ENCODE data around the gene SLCO2A1.

The SLCO2A1 gene

GRCh38 chr3:134033315-134033996 is 3.7 kb upstream of the SLCO2A1 start:
- no peak for DNase-seq

GRCh38 chr3:134031348-134031915 is 1.7 kb upstream of the SLCO2A1 start:
- DNase-seq, result no peak

GRCh38 chr3:134030379-134031347 is 938 bp upstream of the SLCO2A1 start:
- no peak for DNase-seq

GRCh38 chr3:134029256-134029733 is 430 bp downstream of the SLCO2A1 start:
- no peak for DNase-seq

GRCh38 chr3:134028486-134029255 is 1.1 kb downstream of the SLCO2A1 start:
- no peak for DNase-seq

- DNase-seq, result no peak
These were observed 2.1 kb downstream of the SLCO2A1 start for GRCh38 chr3:134027631-134028030.

GRCh38 chr3:134020135-134020680 is 9.5 kb downstream of the SLCO2A1 start:
- no peak for DNase-seq

GRCh38 chr3:134018850-134019249 is 10.9 kb downstream of the SLCO2A1 start:
- no peak for DNase-seq

GRCh38 chr3:134018406-134018805 is 11.3 kb downstream of the SLCO2A1 start:
- DNase-seq, result no peak

GRCh38 chr3:134017490-134017889 is 12.2 kb downstream of the SLCO2A1 start:
- DNase-seq, result no peak

- no peak for DNase-seq
These were observed 15.5 kb downstream of the SLCO2A1 start for GRCh38 chr3:134014270-134014669.

- DNase-seq, result no peak
These were observed 16.4 kb downstream of the SLCO2A1 start for GRCh38 chr3:134013280-134013679.

GRCh38 chr3:134009345-134010000 is 20.3 kb downstream of the SLCO2A1 start:
- DNase-seq, result no peak

GRCh38 chr3:134008630-134009156 is 21.0 kb downstream of the SLCO2A1 start:
- DNase-seq, result no peak

GRCh38 chr3:134007819-134008218 is 21.9 kb downstream of the SLCO2A1 start:
- DNase-seq, result no peak

- DNase-seq, result no peak
These were observed 24.9 kb downstream of the SLCO2A1 start for GRCh38 chr3:134004841-134005240.

GRCh38 chr3:134003066-134003465 is 26.7 kb downstream of the SLCO2A1 start:
- no peak for DNase-seq

GRCh38 chr3:134002306-134002705 is 27.4 kb downstream of the SLCO2A1 start:
- DNase-seq, result no peak

- DNase-seq, result no peak
These were observed 28.5 kb downstream of the SLCO2A1 start for GRCh38 chr3:134001251-134001650.

- no peak for DNase-seq
These were observed 29.6 kb downstream of the SLCO2A1 start for GRCh38 chr3:133999891-134000685.
